ENCODE data around the gene DHRS3. TPM values are rescaled to one million over a fixed set of nuclear protein-coding genes. Genes with fewer than 3 reads are reported as not detected.

DHRS3 gene
- total RNA-seq, 2 donors from 2014 or later: 9.2 to 9.8 TPM

DNA sequence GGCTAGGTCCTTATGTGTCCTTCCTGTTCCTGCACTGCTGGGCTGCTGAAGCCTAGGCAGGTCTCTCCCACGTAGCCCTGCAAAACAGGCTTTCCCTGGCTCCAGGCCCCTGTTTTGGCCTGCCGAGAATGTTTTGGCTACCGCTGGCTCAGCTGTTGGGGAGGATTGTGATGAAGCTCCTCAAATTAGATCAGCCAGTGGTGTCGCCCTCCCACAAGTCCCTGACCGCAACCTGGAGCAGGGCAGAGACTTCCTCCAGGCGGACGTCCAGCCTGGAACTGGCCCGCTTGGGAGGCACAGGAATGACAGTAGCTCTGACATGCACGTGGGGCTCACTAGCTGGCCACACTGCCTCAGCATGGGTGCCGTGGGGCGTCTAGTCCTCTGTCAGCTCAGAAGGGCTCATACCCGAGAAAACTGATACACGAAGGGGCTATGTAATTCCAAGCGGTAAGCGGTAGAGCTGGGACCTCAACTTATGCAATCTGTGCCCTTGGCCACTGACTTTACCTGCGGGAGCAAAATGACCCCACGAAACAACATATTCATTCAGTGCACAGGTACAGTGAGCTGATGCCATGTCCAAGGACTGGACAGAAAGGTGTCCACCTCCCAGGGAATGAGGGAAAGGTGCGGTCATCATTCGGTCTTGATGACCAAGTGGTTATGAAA is 26.6 kb downstream of the DHRS3 start:
- Histone ChIP-seq H3K36me3 (ENCODE audit: control insufficient read depth, insufficient read depth, low read length) (no peaks in the 10 kb centered on the region), H3K9me3 (ENCODE audit: control insufficient read depth, low read length) (no peaks in the 10 kb centered on the region), H3K9ac (ENCODE audit: extremely low read depth, low read length, poor library complexity, severe bottlenecking) (no peak overlapping the region), H3K4me1 (ENCODE audit: control insufficient read depth, insufficient read depth, low read length) (no peaks in the 10 kb centered on the region), H3K27me3 (ENCODE audit: control insufficient read depth, insufficient read depth, low read length, poor library complexity, severe bottlenecking) (peaks cover 34% of the 10 kb centered on the region), H3K27ac (ENCODE audit: low read depth, low read length) (no peak overlapping the region), H3K4me3 (ENCODE audit: low read length) (no peak overlapping the region)
- Mint-ChIP-seq H3K36me3 (ENCODE audit: low read depth) (no peaks in the 10 kb centered on the region), H3K27ac (no peak overlapping the region), H3K4me1 (peaks cover 5% of the 10 kb centered on the region), H3K27me3 (ENCODE audit: insufficient read depth) (peaks cover 55% of the 10 kb centered on the region), H3K9me3 (no peaks in the 10 kb centered on the region), H3K4me3 (no peak overlapping the region)
- no peak for DNase-seq
- 93 to 95% methylated on average over 15 to 19 of the region's 19 CpGs for WGBS, 2 experiments (ENCODE audit: insufficient coverage in 1 of 2, insufficient read length in 1 of 2)
- TF ChIP-seq, protein P1, sequence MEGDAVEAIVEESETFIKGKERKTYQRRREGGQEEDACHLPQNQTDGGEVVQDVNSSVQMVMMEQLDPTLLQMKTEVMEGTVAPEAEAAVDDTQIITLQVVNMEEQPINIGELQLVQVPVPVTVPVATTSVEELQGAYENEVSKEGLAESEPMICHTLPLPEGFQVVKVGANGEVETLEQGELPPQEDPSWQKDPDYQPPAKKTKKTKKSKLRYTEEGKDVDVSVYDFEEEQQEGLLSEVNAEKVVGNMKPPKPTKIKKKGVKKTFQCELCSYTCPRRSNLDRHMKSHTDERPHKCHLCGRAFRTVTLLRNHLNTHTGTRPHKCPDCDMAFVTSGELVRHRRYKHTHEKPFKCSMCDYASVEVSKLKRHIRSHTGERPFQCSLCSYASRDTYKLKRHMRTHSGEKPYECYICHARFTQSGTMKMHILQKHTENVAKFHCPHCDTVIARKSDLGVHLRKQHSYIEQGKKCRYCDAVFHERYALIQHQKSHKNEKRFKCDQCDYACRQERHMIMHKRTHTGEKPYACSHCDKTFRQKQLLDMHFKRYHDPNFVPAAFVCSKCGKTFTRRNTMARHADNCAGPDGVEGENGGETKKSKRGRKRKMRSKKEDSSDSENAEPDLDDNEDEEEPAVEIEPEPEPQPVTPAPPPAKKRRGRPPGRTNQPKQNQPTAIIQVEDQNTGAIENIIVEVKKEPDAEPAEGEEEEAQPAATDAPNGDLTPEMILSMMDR (conservative IDR thresholded peaks at IDR 0.05): no peak

DNA sequence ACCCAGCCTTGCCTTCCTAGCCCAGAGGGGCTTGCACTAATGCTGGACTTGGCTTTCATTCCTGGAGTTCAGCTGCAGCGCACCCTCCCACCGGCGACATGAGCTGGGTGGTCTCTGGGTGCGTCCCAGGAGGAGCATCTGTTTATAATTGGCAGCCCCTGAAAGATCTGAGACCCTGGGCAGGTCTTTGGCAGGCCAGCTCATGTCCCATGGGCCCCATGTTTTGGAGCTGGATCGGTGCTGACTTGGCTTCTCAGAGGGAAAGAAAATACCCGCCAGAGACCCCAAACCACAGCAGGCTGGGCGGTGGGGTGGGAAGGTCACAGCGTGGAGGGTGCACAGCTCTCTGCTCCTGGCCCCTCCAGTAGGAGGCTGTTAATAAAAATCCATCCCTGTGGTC is 29.3 kb downstream of the DHRS3 start:
- no peak overlapping the region for H3K4me3 Mint-ChIP-seq
- no peak overlapping the region for H3K27ac ChIP-seq (ENCODE audit: low read depth, low read length)
- H3K27me3 ChIP-seq (ENCODE audit: control insufficient read depth, insufficient read depth, low read length, poor library complexity, severe bottlenecking): peaks cover 14% of the 10 kb centered on the region
- no peak overlapping the region for H3K27ac Mint-ChIP-seq
- peaks cover 38% of the 10 kb centered on the region for H3K27me3 Mint-ChIP-seq (ENCODE audit: insufficient read depth)
- H3K4me1 Mint-ChIP-seq: no peaks in the 10 kb centered on the region
- no peaks in the 10 kb centered on the region for H3K4me1 ChIP-seq (ENCODE audit: control insufficient read depth, insufficient read depth, low read length)
- no peaks in the 10 kb centered on the region for H3K36me3 ChIP-seq (ENCODE audit: control insufficient read depth, insufficient read depth, low read length)
- H3K9me3 ChIP-seq (ENCODE audit: control insufficient read depth, low read length): no peaks in the 10 kb centered on the region
- H3K4me3 ChIP-seq (ENCODE audit: low read length): no peak overlapping the region
- H3K9ac ChIP-seq (ENCODE audit: extremely low read depth, low read length, poor library complexity, severe bottlenecking): no peak overlapping the region
- DNase-seq: no peak
- TF ChIP-seq, protein P1 (conservative IDR thresholded peaks at IDR 0.05): no peak
- WGBS, 2 experiments (ENCODE audit: insufficient coverage in 1 of 2, insufficient read length in 1 of 2): 89 to 94% methylated on average over 5 to 8 of the region's 8 CpGs
- H3K36me3 Mint-ChIP-seq (ENCODE audit: low read depth): no peaks in the 10 kb centered on the region
- no peaks in the 10 kb centered on the region for H3K9me3 Mint-ChIP-seq

DNA sequence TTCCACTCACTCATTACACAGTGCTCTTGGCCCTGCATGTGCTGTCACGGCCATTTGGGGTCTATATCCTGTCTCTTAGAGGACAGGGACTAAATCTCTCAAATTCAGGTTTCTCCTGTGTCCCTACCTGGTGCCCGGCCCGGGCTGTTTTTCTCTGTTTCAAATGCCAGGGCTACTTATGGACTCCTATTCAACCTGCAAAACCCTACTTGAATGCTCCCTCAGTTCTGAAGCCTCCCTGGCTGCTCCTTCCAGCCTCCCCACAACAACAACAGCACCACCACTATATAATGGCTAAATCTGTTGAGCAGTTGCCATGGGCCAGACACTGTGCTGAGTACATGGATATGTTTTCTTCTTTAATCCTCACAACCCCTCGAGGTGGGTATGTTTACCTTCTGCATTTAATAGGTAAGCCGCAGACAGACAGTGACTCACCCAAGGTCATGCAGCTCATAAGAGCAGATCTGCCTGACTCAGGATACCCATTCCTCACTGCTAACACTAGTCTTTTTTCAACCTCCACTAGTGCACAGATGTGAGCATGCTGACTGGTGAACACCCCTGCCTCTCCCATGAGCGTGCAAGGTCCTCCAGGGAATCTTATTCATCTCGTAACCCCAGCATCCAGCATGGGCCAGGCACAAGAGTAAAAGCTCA is 29.9 kb downstream of the DHRS3 start:
- H3K27me3 Mint-ChIP-seq (ENCODE audit: insufficient read depth): peaks cover 33% of the 10 kb centered on the region
- H3K27ac Mint-ChIP-seq: no peak overlapping the region
- no peak overlapping the region for H3K27ac ChIP-seq (ENCODE audit: low read depth, low read length)

More for the DNA sequence above, 29.9 kb downstream of the DHRS3 start:
- TF ChIP-seq, protein P1 (conservative IDR thresholded peaks at IDR 0.05): no peak
- WGBS, 2 experiments (ENCODE audit: insufficient coverage in 1 of 2, insufficient read length in 1 of 2): 85 to 94% methylated on average over 4 to 7 of the region's 7 CpGs
- Mint-ChIP-seq H3K36me3 (ENCODE audit: low read depth) (no peaks in the 10 kb centered on the region), H3K9me3 (no peaks in the 10 kb centered on the region), H3K4me3 (no peak overlapping the region), H3K4me1 (no peaks in the 10 kb centered on the region)
- Histone ChIP-seq H3K36me3 (ENCODE audit: control insufficient read depth, insufficient read depth, low read length) (no peaks in the 10 kb centered on the region), H3K4me3 (ENCODE audit: low read length) (no peak overlapping the region), H3K9ac (ENCODE audit: extremely low read depth, low read length, poor library complexity, severe bottlenecking) (no peak overlapping the region), H3K27me3 (ENCODE audit: control insufficient read depth, insufficient read depth, low read length, poor library complexity, severe bottlenecking) (peaks cover 10% of the 10 kb centered on the region), H3K4me1 (ENCODE audit: control insufficient read depth, insufficient read depth, low read length) (no peaks in the 10 kb centered on the region), H3K9me3 (ENCODE audit: control insufficient read depth, low read length) (no peaks in the 10 kb centered on the region)
- no peak for DNase-seq

Measured in endodermal cell (in vitro differentiated cells).